ENCODE results near the gene RREB1.

Gene RREB1

DNA sequence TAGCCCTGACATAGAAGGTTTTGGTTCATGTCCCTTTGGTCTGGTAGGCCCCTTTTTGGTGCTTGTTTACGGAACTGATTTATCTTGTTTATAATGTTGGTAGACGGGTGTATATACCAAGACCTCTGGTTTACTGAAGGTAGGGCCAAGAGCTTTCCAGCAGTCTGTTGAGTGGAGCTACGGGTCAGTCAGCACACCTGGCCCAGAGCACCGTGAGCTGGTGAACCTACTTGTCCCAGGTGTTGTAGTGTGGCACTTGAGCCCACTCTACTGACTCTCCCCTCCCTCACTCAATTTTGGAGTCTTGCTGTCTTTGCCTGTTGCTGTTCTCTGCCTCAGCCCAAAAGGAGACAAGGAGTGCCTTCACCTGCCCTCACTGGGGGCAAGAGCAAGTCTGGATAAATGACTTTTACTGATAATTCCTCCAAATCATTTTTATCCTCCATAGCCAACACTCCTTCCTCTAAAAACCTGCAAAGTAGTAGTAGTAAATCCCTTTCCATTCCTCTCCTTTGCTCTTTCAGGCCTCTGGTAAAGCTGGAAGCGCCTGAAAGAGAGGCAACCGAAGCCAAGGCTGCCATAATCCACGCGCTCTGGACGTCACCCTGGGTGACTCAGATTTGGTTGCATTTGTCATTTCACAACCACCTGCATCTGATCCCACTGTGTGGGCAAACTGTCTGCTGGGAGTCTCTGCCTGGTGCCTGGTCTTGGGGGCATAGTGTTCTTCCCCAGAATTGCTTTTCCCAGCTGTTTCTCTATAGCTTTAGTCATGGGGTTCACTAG, 22.2 kb downstream of the RREB1 start:
- DNase-seq: peak in 2 of 3 donors; percentile 68
- peak overlapping the region in 1 of 2 experiments; percentile 39 for H3K27ac ChIP-seq (ENCODE audit: insufficient read depth in 1 of 2, low read depth in 1 of 2, low read length in 2 of 2, poor library complexity in 1 of 2, severe bottlenecking in 2 of 2)
- POLR2A ChIA-PET: interaction anchor here (0.7 to 1.4 kb wide), 2 partner anchors 23 to 183 kb away, joined by 3 to 4 read pairs; partner anchors contain the start of gene SSR1
- H3K4me3 ChIP-seq (ENCODE audit: control insufficient read depth in 1 of 7, extremely low read depth in 1 of 7, insufficient read depth in 4 of 7, low read depth in 2 of 7, low read length in 6 of 7): no peak overlapping the region
- no peaks in the 10 kb centered on the region for H3K27me3 ChIP-seq (replicated peaks in 2 of 5; ENCODE audit: control insufficient read depth in 4 of 5, insufficient read depth in 5 of 5, low read length in 4 of 5)
- H3K4me1 ChIP-seq (ENCODE audit: control extremely low read depth in 1 of 4, control insufficient read depth in 4 of 4, insufficient read depth in 4 of 4, low read length in 3 of 4): peaks cover 3 to 72% (median 17%) of the 10 kb centered on the region in 4 experiments
- 95% methylated on average over 6 of the region's 9 CpGs for WGBS (ENCODE audit: insufficient coverage)
- peaks cover 5 to 50% (median 6%) of the 10 kb centered on the region in 4 experiments for H3K36me3 ChIP-seq (ENCODE audit: control insufficient read depth in 4 of 4, insufficient read depth in 4 of 4, low read length in 3 of 4)
- no peaks in the 10 kb centered on the region for H3K9me3 ChIP-seq (ENCODE audit: control extremely low read depth in 1 of 5, control insufficient read depth in 4 of 5, insufficient read depth in 2 of 5, low read depth in 1 of 5, low read length in 4 of 5)
- CTCF ChIA-PET: interaction anchor here (0.9 to 12.6 kb wide), 5 partner anchors 10 to 43 kb away, joined by 3 to 83 read pairs (median 6); no protein-coding TSS in a partner anchor

- Histone ChIP-seq H3K27ac (ENCODE audit: insufficient read depth in 1 of 2, low read depth in 1 of 2, low read length in 2 of 2, poor library complexity in 1 of 2, severe bottlenecking in 2 of 2) (no peak overlapping the region), H3K27me3 (replicated peaks in 2 of 5; ENCODE audit: control insufficient read depth in 4 of 5, insufficient read depth in 5 of 5, low read length in 4 of 5) (no peaks in the 10 kb centered on the region), H3K36me3 (ENCODE audit: control insufficient read depth in 4 of 4, insufficient read depth in 4 of 4, low read length in 3 of 4) (peaks cover 0 to 45% (median 4%) of the 10 kb centered on the region in 4 experiments), H3K4me3 (ENCODE audit: control insufficient read depth in 1 of 7, extremely low read depth in 1 of 7, insufficient read depth in 4 of 7, low read depth in 2 of 7, low read length in 6 of 7) (no peak overlapping the region), H3K4me1 (ENCODE audit: control extremely low read depth in 1 of 4, control insufficient read depth in 4 of 4, insufficient read depth in 4 of 4, low read length in 3 of 4) (peaks cover 4 to 77% (median 19%) of the 10 kb centered on the region in 4 experiments), H3K9me3 (ENCODE audit: control extremely low read depth in 1 of 5, control insufficient read depth in 4 of 5, insufficient read depth in 2 of 5, low read depth in 1 of 5, low read length in 4 of 5) (no peaks in the 10 kb centered on the region)
- ChIA-PET CTCF (interaction anchor here (0.8 to 12.6 kb wide), 3 partner anchors 12 to 22 kb away, joined by 3 to 83 read pairs (median 3); no protein-coding TSS in a partner anchor), POLR2A (interaction anchor here (1.4 kb wide), 1 partner anchor 25 kb away, joined by 4 read pairs; no protein-coding TSS in a partner anchor)
- DNase-seq: no peak
- WGBS (ENCODE audit: insufficient coverage): 83% methylated on average over 1 of the region's 3 CpGs
Measured at GRCh38 chr6:7131390-7131789, 23.6 kb downstream of the RREB1 start.

DNA sequence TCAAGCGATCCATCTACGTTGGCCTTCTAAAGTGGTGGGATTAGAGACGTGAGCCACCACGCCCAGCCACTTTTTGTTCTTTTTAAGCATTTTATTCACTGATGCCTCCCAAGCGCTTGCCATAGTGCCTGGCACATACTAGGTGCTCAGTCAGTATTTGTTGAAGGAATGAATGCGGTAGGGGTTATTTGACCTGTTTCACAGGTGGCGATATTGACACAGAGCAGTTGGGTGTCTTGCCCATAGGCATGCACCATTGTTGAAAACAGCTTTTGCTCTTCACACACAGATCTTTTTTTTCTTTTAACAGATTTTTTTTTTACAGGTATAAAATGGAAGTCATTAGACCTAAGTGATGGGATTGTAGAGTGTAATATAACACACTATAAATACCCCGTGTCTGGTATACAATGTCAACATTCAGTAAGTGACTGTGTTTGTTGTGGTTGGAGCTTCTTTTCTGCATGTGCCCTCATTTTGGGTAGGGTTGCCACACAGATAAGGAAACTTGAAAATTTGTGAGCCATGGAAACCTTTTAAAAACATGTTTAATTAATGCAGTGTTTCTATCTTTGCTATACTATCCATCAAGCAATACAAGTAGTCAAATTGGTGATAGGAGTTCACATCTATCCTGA, 24.8 kb downstream of the RREB1 start:
- 100% methylated on average over 2 of the region's 8 CpGs for WGBS (ENCODE audit: insufficient coverage)
- peaks cover 6 to 77% (median 23%) of the 10 kb centered on the region in 4 experiments for H3K4me1 ChIP-seq (ENCODE audit: control extremely low read depth in 1 of 4, control insufficient read depth in 4 of 4, insufficient read depth in 4 of 4, low read length in 3 of 4)
- no peak overlapping the region for H3K27ac ChIP-seq (ENCODE audit: insufficient read depth in 1 of 2, low read depth in 1 of 2, low read length in 2 of 2, poor library complexity in 1 of 2, severe bottlenecking in 2 of 2)
- H3K9me3 ChIP-seq (ENCODE audit: control extremely low read depth in 1 of 5, control insufficient read depth in 4 of 5, insufficient read depth in 2 of 5, low read depth in 1 of 5, low read length in 4 of 5): no peaks in the 10 kb centered on the region
- CTCF ChIA-PET: interaction anchor here (0.7 to 12.6 kb wide), 2 partner anchors 19 to 26 kb away, joined by 3 to 83 read pairs; no protein-coding TSS in a partner anchor
- H3K27me3 ChIP-seq (replicated peaks in 2 of 5; ENCODE audit: control insufficient read depth in 4 of 5, insufficient read depth in 5 of 5, low read length in 4 of 5): no peaks in the 10 kb centered on the region
- no peak for DNase-seq
- POLR2A ChIA-PET: no interaction called here
- H3K4me3 ChIP-seq (ENCODE audit: control insufficient read depth in 1 of 7, extremely low read depth in 1 of 7, insufficient read depth in 4 of 7, low read depth in 2 of 7, low read length in 6 of 7): no peak overlapping the region
- H3K36me3 ChIP-seq (ENCODE audit: control insufficient read depth in 4 of 4, insufficient read depth in 4 of 4, low read length in 3 of 4): peaks cover 0 to 37% (median 1%) of the 10 kb centered on the region in 4 experiments

GRCh38 chr6:7134999-7135745, 27.4 kb downstream of the RREB1 start:
- no peaks in the 10 kb centered on the region for H3K27me3 ChIP-seq (replicated peaks in 2 of 5; ENCODE audit: control insufficient read depth in 4 of 5, insufficient read depth in 5 of 5, low read length in 4 of 5)
- no peak overlapping the region for H3K27ac ChIP-seq (ENCODE audit: insufficient read depth in 1 of 2, low read depth in 1 of 2, low read length in 2 of 2, poor library complexity in 1 of 2, severe bottlenecking in 2 of 2)
- CTCF ChIA-PET: interaction anchor here (0.8 to 3.5 kb wide), 8 partner anchors 9 to 103 kb away, joined by 3 to 15 read pairs (median 4); no protein-coding TSS in a partner anchor
- no peak overlapping the region for H3K4me3 ChIP-seq (ENCODE audit: control insufficient read depth in 1 of 7, extremely low read depth in 1 of 7, insufficient read depth in 4 of 7, low read depth in 2 of 7, low read length in 6 of 7)
- H3K4me1 ChIP-seq (ENCODE audit: control extremely low read depth in 1 of 4, control insufficient read depth in 4 of 4, insufficient read depth in 4 of 4, low read length in 3 of 4): peaks cover 12 to 76% (median 29%) of the 10 kb centered on the region in 4 experiments
- WGBS (ENCODE audit: insufficient coverage): 100% methylated on average over 2 of the region's 4 CpGs
- peak in 2 of 3 donors; percentile 41 to 47 for DNase-seq
- H3K36me3 ChIP-seq (ENCODE audit: control insufficient read depth in 4 of 4, insufficient read depth in 4 of 4, low read length in 3 of 4): peaks cover 0 to 14% (median 0%) of the 10 kb centered on the region in 4 experiments
- POLR2A ChIA-PET: interaction anchor here (1.1 kb wide), 1 partner anchor 26 kb away, joined by 4 read pairs; no protein-coding TSS in a partner anchor
- no peaks in the 10 kb centered on the region for H3K9me3 ChIP-seq (ENCODE audit: control extremely low read depth in 1 of 5, control insufficient read depth in 4 of 5, insufficient read depth in 2 of 5, low read depth in 1 of 5, low read length in 4 of 5)

DNA sequence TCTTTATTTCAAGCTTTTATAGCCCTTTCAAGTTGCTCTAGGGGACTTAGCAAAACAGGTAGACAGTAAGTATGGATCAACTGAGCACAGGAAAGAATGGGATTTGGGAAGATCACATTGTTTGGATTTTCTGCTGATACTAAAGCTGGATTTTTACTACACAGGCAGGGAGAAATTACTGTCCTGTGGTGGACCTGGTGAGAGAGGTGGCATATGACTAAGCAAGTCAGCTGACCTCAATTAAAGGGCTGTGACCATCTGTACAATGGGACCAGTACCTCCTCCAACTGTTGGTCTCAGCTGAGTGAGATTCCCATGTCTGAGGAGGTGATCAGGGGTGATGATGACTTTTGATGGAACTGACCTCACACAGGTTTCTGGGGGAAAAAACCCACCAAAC, 28.0 kb downstream of the RREB1 start:
- peaks cover 12 to 79% (median 33%) of the 10 kb centered on the region in 4 experiments for H3K4me1 ChIP-seq (ENCODE audit: control extremely low read depth in 1 of 4, control insufficient read depth in 4 of 4, insufficient read depth in 4 of 4, low read length in 3 of 4)
- no peak overlapping the region for H3K27ac ChIP-seq (ENCODE audit: insufficient read depth in 1 of 2, low read depth in 1 of 2, low read length in 2 of 2, poor library complexity in 1 of 2, severe bottlenecking in 2 of 2)
- H3K4me3 ChIP-seq (ENCODE audit: control insufficient read depth in 1 of 7, extremely low read depth in 1 of 7, insufficient read depth in 4 of 7, low read depth in 2 of 7, low read length in 6 of 7): no peak overlapping the region
- ChIA-PET POLR2A (interaction anchor here (1.1 kb wide), 1 partner anchor 27 kb away, joined by 4 read pairs; no protein-coding TSS in a partner anchor), CTCF (interaction anchor here (0.8 to 3.5 kb wide), 8 partner anchors 9 to 102 kb away, joined by 3 to 15 read pairs (median 4); no protein-coding TSS in a partner anchor)
- H3K27me3 ChIP-seq (replicated peaks in 2 of 5; ENCODE audit: control insufficient read depth in 4 of 5, insufficient read depth in 5 of 5, low read length in 4 of 5): no peaks in the 10 kb centered on the region
- peaks cover 0 to 11% (median 0%) of the 10 kb centered on the region in 4 experiments for H3K36me3 ChIP-seq (ENCODE audit: control insufficient read depth in 4 of 4, insufficient read depth in 4 of 4, low read length in 3 of 4)
- no peak for DNase-seq
- H3K9me3 ChIP-seq (ENCODE audit: control extremely low read depth in 1 of 5, control insufficient read depth in 4 of 5, insufficient read depth in 2 of 5, low read depth in 1 of 5, low read length in 4 of 5): no peaks in the 10 kb centered on the region

DNA sequence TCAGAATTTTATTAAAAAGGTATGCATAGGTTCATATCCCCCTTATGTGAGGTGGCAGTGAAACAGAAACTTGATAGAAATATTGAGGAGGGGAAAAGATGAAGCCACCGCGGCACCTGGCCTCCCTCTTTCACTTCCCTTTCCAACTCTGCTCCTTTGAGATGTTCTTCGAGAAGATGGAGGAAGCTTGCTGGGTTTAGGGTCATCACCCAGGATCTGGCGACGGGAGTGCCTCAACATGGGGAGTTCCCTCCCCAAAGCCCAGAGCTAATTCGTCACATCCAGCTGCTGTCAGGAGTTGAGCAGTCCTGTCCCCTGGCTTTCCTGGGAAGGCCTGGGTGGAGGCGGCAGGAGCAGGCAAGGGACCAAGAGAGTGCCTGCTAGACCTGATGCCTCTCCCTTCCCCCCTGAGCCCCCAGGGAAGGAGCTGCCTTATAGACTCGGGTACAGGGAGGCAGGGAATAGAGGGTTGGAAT, 29.1 kb downstream of the RREB1 start:
- DNase-seq: peak in 2 of 3 donors; percentile 40 to 54

More for the DNA sequence above, 29.1 kb downstream of the RREB1 start:
- Histone ChIP-seq H3K27me3 (replicated peaks in 2 of 5; ENCODE audit: control insufficient read depth in 4 of 5, insufficient read depth in 5 of 5, low read length in 4 of 5) (no peaks in the 10 kb centered on the region), H3K27ac (ENCODE audit: insufficient read depth in 1 of 2, low read depth in 1 of 2, low read length in 2 of 2, poor library complexity in 1 of 2, severe bottlenecking in 2 of 2) (peak overlapping the region; percentile 36 to 77), H3K4me3 (ENCODE audit: control insufficient read depth in 1 of 7, extremely low read depth in 1 of 7, insufficient read depth in 4 of 7, low read depth in 2 of 7, low read length in 6 of 7) (peak overlapping the region in 2 of 7 experiments; percentile 34 to 52), H3K9me3 (ENCODE audit: control extremely low read depth in 1 of 5, control insufficient read depth in 4 of 5, insufficient read depth in 2 of 5, low read depth in 1 of 5, low read length in 4 of 5) (no peaks in the 10 kb centered on the region), H3K4me1 (ENCODE audit: control extremely low read depth in 1 of 4, control insufficient read depth in 4 of 4, insufficient read depth in 4 of 4, low read length in 3 of 4) (peaks cover 12 to 81% (median 38%) of the 10 kb centered on the region in 4 experiments), H3K36me3 (ENCODE audit: control insufficient read depth in 4 of 4, insufficient read depth in 4 of 4, low read length in 3 of 4) (peaks cover 0 to 11% (median 0%) of the 10 kb centered on the region in 4 experiments)
- ChIA-PET POLR2A (interaction anchor here (0.6 kb wide), 1 partner anchor 16 kb away, joined by 5 read pairs; no protein-coding TSS in a partner anchor), CTCF (interaction anchor here (0.9 to 3.5 kb wide), 4 partner anchors 10 to 17 kb away, joined by 3 to 15 read pairs (median 4); no protein-coding TSS in a partner anchor)
- WGBS (ENCODE audit: insufficient coverage): 54% methylated on average over 7 of the region's 8 CpGs

Measured in common myeloid progenitor, CD34-positive (primary cell).